ENCODE results near the gene TGM2. TPM values are rescaled to one million over a fixed set of nuclear protein-coding genes. Genes with fewer than 3 reads are reported as not detected.

Gene TGM2
- total RNA-seq, 2 experiments from 2014 or later, result 0.06 to 0.27 TPM

DNA sequence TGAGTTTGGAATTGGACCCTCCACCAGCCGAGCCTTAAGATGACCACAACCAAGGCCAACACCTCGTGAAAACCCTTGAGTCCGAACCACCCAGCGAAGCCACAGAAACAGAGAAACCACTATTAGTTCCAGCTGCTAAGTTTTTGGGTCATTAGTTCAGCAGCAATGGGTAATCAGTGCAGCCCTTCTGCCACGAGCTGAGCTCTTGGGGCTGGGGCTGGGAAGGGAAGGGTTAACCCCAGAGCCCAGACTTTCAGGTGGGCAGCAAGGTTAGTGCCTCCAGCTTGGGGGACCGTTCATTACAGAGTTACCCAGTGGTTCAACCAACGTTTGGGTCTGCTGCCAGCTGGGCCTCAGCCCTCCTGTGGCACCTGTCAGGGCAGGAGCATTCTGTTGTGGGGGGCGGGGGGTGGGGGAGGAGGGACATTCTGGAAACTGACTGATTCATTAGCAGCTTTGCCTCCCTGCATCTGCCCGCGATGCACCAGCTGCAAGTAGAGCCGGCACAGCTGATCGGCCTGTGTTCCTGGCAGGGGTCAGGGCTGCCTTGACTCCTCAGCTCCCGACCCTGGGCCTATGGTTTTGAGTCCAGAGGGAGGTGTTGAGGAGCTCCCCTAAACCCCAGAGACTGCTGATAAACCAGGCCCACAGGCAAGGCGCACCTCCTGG lies 52.7 kb downstream of the TGM2 start:
- H3K9me3 ChIP-seq (ENCODE audit: control insufficient read depth in 1 of 2, insufficient read depth in 1 of 2, low read length in 2 of 2), result no peaks in the 10 kb centered on the region
- no peak overlapping the region for H3K27ac ChIP-seq (ENCODE audit: low read depth in 1 of 2, low read length in 2 of 2)
- Mint-ChIP-seq H3K27ac (no peak overlapping the region), H3K9me3 (no peaks in the 10 kb centered on the region), H3K4me3 (no peak overlapping the region), H3K36me3 (ENCODE audit: low read depth) (no peaks in the 10 kb centered on the region), H3K27me3 (no peaks in the 10 kb centered on the region), H3K4me1 (ENCODE audit: low read depth) (no peaks in the 10 kb centered on the region)
- H3K4me1 ChIP-seq (ENCODE audit: insufficient read depth, low read length), result no peaks in the 10 kb centered on the region
- no peak for ATAC-seq (ENCODE audit: poor library complexity)
- H3K4me3 ChIP-seq (ENCODE audit: low read length), result no peak overlapping the region
- CTCF ChIA-PET, result interaction anchor here (0.6 kb wide), 1 partner anchor 963 kb away, joined by 3 read pairs; no protein-coding TSS in a partner anchor
- POLR2A ChIA-PET, result no interaction called here
- TF ChIP-seq, protein P1, sequence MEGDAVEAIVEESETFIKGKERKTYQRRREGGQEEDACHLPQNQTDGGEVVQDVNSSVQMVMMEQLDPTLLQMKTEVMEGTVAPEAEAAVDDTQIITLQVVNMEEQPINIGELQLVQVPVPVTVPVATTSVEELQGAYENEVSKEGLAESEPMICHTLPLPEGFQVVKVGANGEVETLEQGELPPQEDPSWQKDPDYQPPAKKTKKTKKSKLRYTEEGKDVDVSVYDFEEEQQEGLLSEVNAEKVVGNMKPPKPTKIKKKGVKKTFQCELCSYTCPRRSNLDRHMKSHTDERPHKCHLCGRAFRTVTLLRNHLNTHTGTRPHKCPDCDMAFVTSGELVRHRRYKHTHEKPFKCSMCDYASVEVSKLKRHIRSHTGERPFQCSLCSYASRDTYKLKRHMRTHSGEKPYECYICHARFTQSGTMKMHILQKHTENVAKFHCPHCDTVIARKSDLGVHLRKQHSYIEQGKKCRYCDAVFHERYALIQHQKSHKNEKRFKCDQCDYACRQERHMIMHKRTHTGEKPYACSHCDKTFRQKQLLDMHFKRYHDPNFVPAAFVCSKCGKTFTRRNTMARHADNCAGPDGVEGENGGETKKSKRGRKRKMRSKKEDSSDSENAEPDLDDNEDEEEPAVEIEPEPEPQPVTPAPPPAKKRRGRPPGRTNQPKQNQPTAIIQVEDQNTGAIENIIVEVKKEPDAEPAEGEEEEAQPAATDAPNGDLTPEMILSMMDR (IDR thresholded peaks at IDR 0.05), result no peak
- no peaks in the 10 kb centered on the region for H3K27me3 ChIP-seq (ENCODE audit: control insufficient read depth in 1 of 2, insufficient read depth in 2 of 2, low read length in 2 of 2)
- intact Hi-C loops (cut with DNase I, micrococcal nuclease), result no loop called here
- DNase-seq, result no peak
- no peaks in the 10 kb centered on the region for H3K36me3 ChIP-seq (ENCODE audit: insufficient read depth, low read length)

DNA sequence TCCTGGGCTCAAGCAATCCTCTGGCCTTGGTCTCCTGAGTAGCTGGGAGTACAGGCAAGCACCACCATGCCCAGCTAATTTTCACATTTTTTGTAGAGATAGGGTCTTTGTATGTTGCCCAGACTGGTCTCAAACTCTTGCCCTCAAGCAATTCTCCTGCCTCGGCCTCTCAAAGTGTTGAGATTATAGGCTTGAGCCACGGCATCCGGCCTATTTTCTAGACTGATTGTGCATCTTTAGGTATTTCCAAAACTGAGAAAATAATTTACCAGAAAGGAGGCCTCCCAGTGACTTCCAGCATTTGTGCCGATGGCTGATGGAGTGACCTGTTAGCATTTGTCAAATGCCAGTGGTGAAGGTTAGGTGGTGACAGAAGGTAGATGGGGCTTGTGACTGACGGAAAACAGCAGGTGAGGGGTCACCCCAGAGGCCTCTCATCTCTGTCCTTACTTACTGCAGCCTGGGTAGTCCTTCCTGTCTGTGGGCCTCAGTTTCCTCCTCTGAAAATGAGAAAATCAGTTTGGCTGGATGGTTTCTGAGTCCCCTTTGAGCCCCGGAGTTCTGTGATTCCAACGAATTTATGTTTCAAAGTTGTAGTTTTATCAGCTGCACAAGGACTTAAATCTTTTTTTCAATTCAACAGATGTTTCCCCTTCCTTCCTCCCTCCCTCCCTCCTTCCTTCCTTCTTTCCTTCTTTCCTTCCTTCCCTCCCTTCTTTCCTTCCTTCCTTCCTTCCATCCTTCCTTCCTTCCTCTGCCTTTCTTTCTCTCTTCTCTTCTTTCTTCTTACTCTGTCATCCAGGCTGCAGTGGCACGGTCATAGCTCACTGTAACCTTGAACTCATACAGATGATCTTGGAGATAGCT lies 53.5 kb downstream of the TGM2 start:
- Mint-ChIP-seq H3K27ac (no peak overlapping the region), H3K4me1 (ENCODE audit: low read depth) (no peaks in the 10 kb centered on the region), H3K4me3 (no peak overlapping the region), H3K27me3 (no peaks in the 10 kb centered on the region), H3K36me3 (ENCODE audit: low read depth) (no peaks in the 10 kb centered on the region), H3K9me3 (no peaks in the 10 kb centered on the region)
- Histone ChIP-seq H3K4me3 (ENCODE audit: low read length) (no peak overlapping the region), H3K4me1 (ENCODE audit: insufficient read depth, low read length) (no peaks in the 10 kb centered on the region), H3K9me3 (ENCODE audit: control insufficient read depth in 1 of 2, insufficient read depth in 1 of 2, low read length in 2 of 2) (no peaks in the 10 kb centered on the region), H3K36me3 (ENCODE audit: insufficient read depth, low read length) (no peaks in the 10 kb centered on the region), H3K27ac (ENCODE audit: low read depth in 1 of 2, low read length in 2 of 2) (no peak overlapping the region), H3K27me3 (ENCODE audit: control insufficient read depth in 1 of 2, insufficient read depth in 2 of 2, low read length in 2 of 2) (no peaks in the 10 kb centered on the region)
- POLR2A ChIA-PET, result no interaction called here
- TF ChIP-seq, protein P1 (IDR thresholded peaks at IDR 0.05), result no peak
- no peak for DNase-seq
- intact Hi-C loops (cut with DNase I, micrococcal nuclease), result no loop called here
- ATAC-seq (ENCODE audit: poor library complexity), result no peak
- CTCF ChIA-PET, result interaction anchor here (0.6 kb wide), 1 partner anchor 962 kb away, joined by 3 read pairs; no protein-coding TSS in a partner anchor

DNA sequence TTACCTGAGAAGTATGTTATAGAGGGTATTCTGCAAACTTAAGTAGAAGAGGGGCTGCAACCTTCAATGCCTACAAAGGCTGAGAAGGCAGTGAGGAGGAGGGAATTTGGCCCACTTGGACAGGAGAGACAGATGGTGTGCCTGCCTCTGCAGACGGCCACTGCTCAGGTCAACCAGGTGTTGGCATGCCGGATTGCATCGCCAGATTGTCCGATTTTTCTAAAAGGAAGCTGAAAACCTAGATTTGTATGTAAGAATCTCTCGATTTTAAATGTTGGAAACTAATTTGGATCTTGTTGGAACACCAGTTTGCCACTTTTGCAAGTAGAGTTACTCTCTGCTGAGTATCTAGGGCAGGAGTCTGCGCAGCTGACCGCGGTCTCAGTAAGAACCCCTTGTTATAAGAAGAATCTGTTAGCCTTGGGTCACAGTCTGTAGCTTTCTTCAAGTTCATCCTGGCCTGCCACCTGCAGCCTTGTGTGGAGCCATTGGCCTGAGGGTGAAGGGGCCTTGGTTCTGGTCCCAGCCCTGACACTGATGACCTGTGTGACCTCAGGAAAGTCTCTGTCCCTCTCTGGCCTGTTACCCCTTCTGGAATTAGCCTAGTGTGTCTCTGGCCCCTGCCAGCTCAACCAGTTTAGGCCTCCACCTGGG lies 54.4 kb downstream of the TGM2 start:
- no peak overlapping the region for H3K4me3 ChIP-seq (ENCODE audit: low read length)
- Mint-ChIP-seq H3K36me3 (ENCODE audit: low read depth) (no peaks in the 10 kb centered on the region), H3K4me3 (no peak overlapping the region), H3K4me1 (ENCODE audit: low read depth) (no peaks in the 10 kb centered on the region), H3K27me3 (no peaks in the 10 kb centered on the region), H3K27ac (no peak overlapping the region), H3K9me3 (no peaks in the 10 kb centered on the region)
- ATAC-seq (ENCODE audit: poor library complexity) (no peak), DNase-seq (no peak)
- H3K27ac ChIP-seq (ENCODE audit: low read depth in 1 of 2, low read length in 2 of 2), result no peak overlapping the region
- TF ChIP-seq, protein P1 (IDR thresholded peaks at IDR 0.05), result no peak
- H3K4me1 ChIP-seq (ENCODE audit: insufficient read depth, low read length), result no peaks in the 10 kb centered on the region
- no peaks in the 10 kb centered on the region for H3K27me3 ChIP-seq (ENCODE audit: control insufficient read depth in 1 of 2, insufficient read depth in 2 of 2, low read length in 2 of 2)
- intact Hi-C loops (cut with DNase I, micrococcal nuclease), result no loop called here
- H3K36me3 ChIP-seq (ENCODE audit: insufficient read depth, low read length), result no peaks in the 10 kb centered on the region
- ChIA-PET POLR2A (no interaction called here), CTCF (no interaction called here)
- H3K9me3 ChIP-seq (ENCODE audit: control insufficient read depth in 1 of 2, insufficient read depth in 1 of 2, low read length in 2 of 2), result no peaks in the 10 kb centered on the region

Measured in CD4-positive, alpha-beta T cell (primary cell).